Duodenal mucosa (tissue), 2 donors: ENCODE results near the gene ULK3.

Source experiments
- H3K27ac ChIP-seq: one replicate; pipeline ENCODE4 v1.7.0; 2013; ENCODE audit warnings: low read depth, low read length
- H3K27me3 ChIP-seq, 2 donors: one replicate each; pipeline ENCODE4 v1.7.0; 2013; ENCODE audit warnings: low read length in 2 of 2, control low read depth in 1 of 2; ENCODE audit not compliant: insufficient read depth in 2 of 2, control insufficient read depth in 1 of 2
- H3K36me3 ChIP-seq, 2 donors: one replicate each; pipeline ENCODE4 v1.7.0; 2013; ENCODE audit warnings: low read length in 2 of 2, control low read depth in 1 of 2; ENCODE audit not compliant: insufficient read depth in 2 of 2, control insufficient read depth in 1 of 2
- H3K4me1 ChIP-seq, 2 donors: one replicate each; pipeline ENCODE4 v1.7.0; 2013; ENCODE audit warnings: low read length in 2 of 2, control low read depth in 1 of 2; ENCODE audit not compliant: insufficient read depth in 2 of 2, control insufficient read depth in 1 of 2
- H3K4me3 ChIP-seq, 2 donors: one replicate each; pipeline ENCODE4 v1.7.0; 2013; ENCODE audit warnings: low read length in 2 of 2, low read depth in 1 of 2
- H3K9ac ChIP-seq, 2 donors: one replicate each; pipeline ENCODE4 v1.7.0; 2013; ENCODE audit warnings: low read length in 2 of 2, low read depth in 1 of 2
- H3K9me3 ChIP-seq, 2 donors: one replicate each; pipeline ENCODE4 v1.7.0; 2013; ENCODE audit warnings: low read length in 2 of 2, control low read depth in 1 of 2; ENCODE audit not compliant: control insufficient read depth in 1 of 2

ULK3 gene

GRCh38 chr15:74793135-74794028 lies 49.6 kb downstream of the ULK3 start:
- Histone ChIP-seq H3K36me3 (peaks cover 0 to 14% of the 10 kb centered on the region in 2 donors), H3K27ac (no peak overlapping the region), H3K4me3 (no peak overlapping the region), H3K9ac (no peak overlapping the region), H3K27me3 (no peaks in the 10 kb centered on the region), H3K4me1 (peaks cover 64 to 78% of the 10 kb centered on the region in 2 donors), H3K9me3 (no peaks in the 10 kb centered on the region)

GRCh38 chr15:74792227-74793016 lies 50.5 kb downstream of the ULK3 start:
- Histone ChIP-seq H3K4me1 (peaks cover 64 to 78% of the 10 kb centered on the region in 2 donors), H3K4me3 (no peak overlapping the region)

GRCh38 chr15:74791667-74792066 lies 51.3 kb downstream of the ULK3 start:
- Histone ChIP-seq H3K9me3 (no peaks in the 10 kb centered on the region), H3K4me3 (no peak overlapping the region), H3K27ac (no peak overlapping the region), H3K36me3 (peaks cover under 1 to 10% of the 10 kb centered on the region in 2 donors), H3K27me3 (no peaks in the 10 kb centered on the region), H3K4me1 (peaks cover 72 to 85% of the 10 kb centered on the region in 2 donors), H3K9ac (no peak overlapping the region)

More at GRCh38 chr15:74792227-74793016, 50.5 kb downstream of the ULK3 start:
- peak overlapping the region in 1 of 2 donors; percentile 27 for H3K9ac ChIP-seq
- no peak overlapping the region for H3K27ac ChIP-seq
- H3K36me3 ChIP-seq: peaks cover 0 to 10% of the 10 kb centered on the region in 2 donors
- H3K27me3 ChIP-seq: no peaks in the 10 kb centered on the region
- no peaks in the 10 kb centered on the region for H3K9me3 ChIP-seq

GRCh38 chr15:74791007-74791406 lies 51.9 kb downstream of the ULK3 start:
- Histone ChIP-seq H3K27ac (no peak overlapping the region), H3K27me3 (no peaks in the 10 kb centered on the region), H3K4me3 (no peak overlapping the region), H3K9ac (no peak overlapping the region), H3K36me3 (peaks cover 4 to 12% of the 10 kb centered on the region in 2 donors), H3K9me3 (no peaks in the 10 kb centered on the region), H3K4me1 (peaks cover 78 to 92% of the 10 kb centered on the region in 2 donors)

GRCh38 chr15:74790080-74790916 lies 52.7 kb downstream of the ULK3 start:
- Histone ChIP-seq H3K4me3 (peak overlapping the region; percentile 57 to 67), H3K4me1 (peaks cover 83 to 95% of the 10 kb centered on the region in 2 donors), H3K9me3 (no peaks in the 10 kb centered on the region), H3K27ac (peak overlapping the region; percentile 45), H3K27me3 (no peaks in the 10 kb centered on the region), H3K9ac (peak overlapping the region; percentile 40 to 71), H3K36me3 (peaks cover 4 to 15% of the 10 kb centered on the region in 2 donors)

GRCh38 chr15:74789741-74790079 lies 53.2 kb downstream of the ULK3 start:
- H3K27ac ChIP-seq: peak overlapping the region; percentile 45
- peaks cover 4 to 19% of the 10 kb centered on the region in 2 donors for H3K36me3 ChIP-seq
- no peaks in the 10 kb centered on the region for H3K9me3 ChIP-seq
- peak overlapping the region; percentile 40 to 71 for H3K9ac ChIP-seq
- no peaks in the 10 kb centered on the region for H3K27me3 ChIP-seq
- H3K4me3 ChIP-seq: peak overlapping the region; percentile 57 to 67
- H3K4me1 ChIP-seq: peaks cover 85 to 95% of the 10 kb centered on the region in 2 donors

- peak overlapping the region; percentile 57 to 67 for H3K4me3 ChIP-seq
- peak overlapping the region; percentile 45 for H3K27ac ChIP-seq
- peaks cover 4 to 19% of the 10 kb centered on the region in 2 donors for H3K36me3 ChIP-seq
- no peaks in the 10 kb centered on the region for H3K9me3 ChIP-seq
- H3K4me1 ChIP-seq: peaks cover 89 to 95% of the 10 kb centered on the region in 2 donors
- H3K27me3 ChIP-seq: no peaks in the 10 kb centered on the region
- H3K9ac ChIP-seq: peak overlapping the region; percentile 40 to 71
These were observed 53.8 kb downstream of the ULK3 start for GRCh38 chr15:74789171-74789631.

GRCh38 chr15:74788683-74789151 lies 54.2 kb downstream of the ULK3 start:
- no peaks in the 10 kb centered on the region for H3K9me3 ChIP-seq
- peak overlapping the region; percentile 45 for H3K27ac ChIP-seq
- H3K4me1 ChIP-seq: peaks cover 93 to 98% of the 10 kb centered on the region in 2 donors
- no peaks in the 10 kb centered on the region for H3K27me3 ChIP-seq
- peak overlapping the region; percentile 40 to 71 for H3K9ac ChIP-seq
- peak overlapping the region; percentile 57 to 67 for H3K4me3 ChIP-seq
- H3K36me3 ChIP-seq: peaks cover 4 to 19% of the 10 kb centered on the region in 2 donors

- Histone ChIP-seq H3K9ac (peak overlapping the region; percentile 22 to 71), H3K9me3 (no peaks in the 10 kb centered on the region), H3K36me3 (peaks cover 4 to 17% of the 10 kb centered on the region in 2 donors), H3K4me1 (peaks cover 95 to 99% of the 10 kb centered on the region in 2 donors), H3K27ac (peak overlapping the region; percentile 45), H3K27me3 (no peaks in the 10 kb centered on the region), H3K4me3 (peak overlapping the region; percentile 57 to 67)
These were observed 54.8 kb downstream of the ULK3 start for GRCh38 chr15:74788042-74788682.
